GM21526 (cell line): ENCODE measurements around the gene SLX9.

Experiments
- ATAC-seq: cut with Tn5 transposase; IDR thresholded peaks from one replicate; pipeline ENCODE4 v1.9.1; 2021; ENCODE audit warnings: moderate library complexity; ENCODE audit not compliant: unreplicated experiment, low FRiP score

The SLX9 gene, protein sequence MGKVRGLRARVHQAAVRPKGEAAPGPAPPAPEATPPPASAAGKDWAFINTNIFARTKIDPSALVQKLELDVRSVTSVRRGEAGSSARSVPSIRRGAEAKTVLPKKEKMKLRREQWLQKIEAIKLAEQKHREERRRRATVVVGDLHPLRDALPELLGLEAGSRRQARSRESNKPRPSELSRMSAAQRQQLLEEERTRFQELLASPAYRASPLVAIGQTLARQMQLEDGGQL

DNA sequence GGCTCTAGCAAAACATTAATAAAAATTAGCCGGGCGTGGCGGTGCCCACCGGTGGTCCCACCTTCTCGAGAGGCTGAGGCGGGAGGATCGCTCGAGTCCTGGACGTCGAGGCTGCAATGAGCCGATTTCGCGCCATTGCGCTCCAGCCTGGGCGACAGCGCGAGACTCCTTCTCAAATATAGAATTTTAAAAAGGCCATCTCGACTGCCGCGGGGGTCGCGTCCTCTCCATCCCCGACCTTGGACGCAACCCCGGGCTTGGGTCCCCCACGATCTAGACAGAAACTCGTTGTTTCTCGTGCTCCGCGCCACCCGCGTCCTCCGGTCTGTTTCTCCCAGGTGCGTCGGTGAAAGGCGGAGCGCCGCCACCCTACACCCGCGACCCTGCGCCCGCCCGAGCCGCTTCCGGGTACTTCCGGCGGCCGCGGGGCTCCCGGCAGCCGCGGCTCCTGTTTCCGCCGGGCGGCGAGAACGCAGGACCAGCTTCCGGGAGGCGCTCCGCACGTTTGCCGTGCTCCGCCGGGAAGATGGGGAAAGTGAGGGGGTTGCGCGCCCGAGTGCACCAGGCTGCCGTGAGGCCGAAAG is at the start of gene SLX9:
SLX9 (plus strand) TSS at position 498 of the 584 bp plus-strand sequence; CDS start at position 527, 29 bp downstream.
- ATAC-seq: peak; percentile 67

DNA sequence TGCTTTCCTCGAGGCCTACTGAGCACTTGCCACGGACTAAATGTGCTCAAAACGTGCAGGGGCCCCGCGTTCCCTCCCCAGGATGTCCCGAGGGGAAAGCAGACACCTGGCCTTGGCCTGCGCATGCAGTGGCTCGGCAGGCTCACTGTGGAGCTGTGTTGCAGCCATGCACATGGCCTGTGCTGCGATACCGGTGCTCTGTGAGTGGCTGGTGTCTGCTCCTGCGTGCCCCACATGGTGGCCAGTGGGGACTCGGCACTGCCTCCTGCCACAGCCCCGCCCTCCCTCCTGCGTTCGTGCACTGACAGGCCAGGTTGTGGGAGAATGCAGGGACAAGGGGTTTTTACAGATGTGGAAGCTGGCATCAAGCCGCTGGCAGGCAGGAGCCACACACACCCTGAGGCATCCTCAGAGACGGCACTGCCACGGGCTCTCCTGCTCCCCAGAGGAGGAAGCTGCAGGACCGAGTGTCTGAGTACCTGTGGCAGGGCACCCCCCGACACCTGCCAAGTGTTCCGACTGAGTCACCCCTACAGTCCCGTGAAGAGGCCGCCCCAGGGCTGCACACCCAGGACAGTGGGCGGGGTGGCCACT is 49.4 kb upstream of the SLX9 start:
- ATAC-seq: no peak

DNA sequence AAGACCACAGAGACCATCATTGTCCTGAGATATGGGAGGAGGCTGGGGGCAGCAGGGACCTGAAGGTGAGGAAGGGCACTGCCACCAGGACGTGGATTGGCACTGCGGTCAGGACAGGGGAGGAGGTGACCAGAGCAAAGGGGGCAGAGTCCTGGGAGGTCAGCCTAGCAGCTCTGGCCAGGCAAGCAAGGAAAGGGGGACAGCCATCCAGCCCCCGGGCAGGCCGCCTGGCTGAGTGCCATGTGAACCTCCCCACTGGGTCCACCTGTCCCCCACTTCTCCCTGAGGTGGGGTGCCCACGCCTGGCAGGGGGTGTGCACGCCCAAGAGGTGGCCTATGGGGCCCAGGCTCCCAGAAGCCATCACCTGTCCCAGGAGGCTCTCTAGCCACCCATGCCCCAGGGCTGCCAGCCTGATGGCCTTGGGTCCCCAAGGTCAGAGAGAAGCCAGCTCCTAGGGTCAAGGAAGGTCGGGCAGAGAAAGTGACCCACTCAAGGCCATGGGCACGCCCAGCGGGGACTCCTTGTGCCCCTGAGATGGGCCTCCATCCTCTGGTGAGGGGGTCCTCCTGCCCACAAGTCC is 48.8 kb upstream of the SLX9 start:
- no peak for ATAC-seq

DNA sequence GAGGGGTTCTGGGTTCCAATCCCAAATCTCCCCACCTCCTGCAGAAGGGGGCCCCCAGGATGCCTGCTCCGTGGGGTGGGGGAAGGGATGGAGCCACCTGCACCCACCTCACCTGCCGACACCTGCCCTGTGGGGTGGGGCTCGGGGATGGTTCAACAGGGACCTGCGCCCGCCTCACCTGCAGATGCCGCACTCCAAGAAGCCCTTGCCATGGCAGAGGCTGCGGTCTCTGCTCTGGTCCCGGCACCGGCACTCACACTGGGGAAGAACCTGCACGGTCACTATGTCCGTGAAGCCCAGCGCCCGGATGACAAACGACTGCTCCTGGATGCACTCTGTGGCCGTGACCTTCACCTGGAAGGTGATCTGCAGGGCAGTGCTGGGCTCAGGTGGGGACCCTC is 48.2 kb upstream of the SLX9 start:
- ATAC-seq: no peak

DNA sequence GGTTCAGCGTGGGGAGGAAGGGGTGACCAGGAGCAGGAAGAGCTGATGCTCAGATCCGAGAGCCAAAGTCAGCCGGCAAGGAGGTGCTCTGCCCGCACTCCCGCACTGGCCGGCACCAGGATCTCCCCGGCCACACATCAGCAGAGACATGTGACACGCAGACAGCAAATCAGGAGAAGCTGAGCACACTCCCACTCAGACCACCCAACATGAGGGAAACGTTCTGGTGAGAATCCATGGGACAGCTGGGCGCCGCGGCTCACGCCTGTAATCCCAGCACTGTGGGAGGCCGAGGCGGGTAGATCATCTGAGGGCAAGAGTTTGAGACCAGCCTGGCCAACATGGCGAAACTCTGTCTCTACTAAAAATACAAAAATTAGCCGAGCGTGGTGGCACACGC is 47.7 kb upstream of the SLX9 start:
- no peak for ATAC-seq

DNA sequence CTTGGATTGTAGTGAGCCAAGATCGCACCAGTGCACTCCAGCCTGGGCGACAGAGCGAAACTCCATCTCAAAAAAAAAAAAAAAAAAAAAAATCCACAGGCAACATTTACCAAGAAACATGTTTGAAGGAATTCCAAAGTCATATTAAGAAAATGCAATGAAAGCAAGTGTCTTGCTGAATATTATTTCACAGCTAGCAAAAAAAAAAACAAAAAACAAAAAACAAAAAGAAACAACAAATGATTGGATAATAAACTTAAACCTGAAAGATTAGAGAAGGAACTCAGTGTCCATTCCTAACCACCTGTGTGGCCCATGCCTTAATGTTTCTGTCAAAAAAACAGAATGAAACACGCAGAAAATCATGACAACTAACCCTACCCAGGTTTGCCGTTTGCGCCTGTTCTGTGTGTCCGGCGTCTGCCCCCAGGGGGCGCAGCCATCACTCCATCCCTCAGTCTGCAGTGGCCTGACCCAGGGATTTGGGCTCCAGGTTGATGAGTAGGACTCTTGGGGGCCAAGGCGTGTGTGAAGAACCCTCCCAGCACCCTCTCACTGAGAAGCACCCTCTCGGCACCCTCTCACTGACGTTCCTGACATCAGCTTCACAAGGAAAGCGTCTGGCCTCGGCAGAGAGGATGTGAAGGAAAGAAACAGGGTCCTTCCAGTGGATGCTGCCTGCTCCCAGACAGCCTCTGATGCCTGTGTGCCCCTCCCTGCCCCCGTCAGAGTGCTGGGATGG is 47.1 kb upstream of the SLX9 start:
- ATAC-seq: peak; percentile 68

DNA sequence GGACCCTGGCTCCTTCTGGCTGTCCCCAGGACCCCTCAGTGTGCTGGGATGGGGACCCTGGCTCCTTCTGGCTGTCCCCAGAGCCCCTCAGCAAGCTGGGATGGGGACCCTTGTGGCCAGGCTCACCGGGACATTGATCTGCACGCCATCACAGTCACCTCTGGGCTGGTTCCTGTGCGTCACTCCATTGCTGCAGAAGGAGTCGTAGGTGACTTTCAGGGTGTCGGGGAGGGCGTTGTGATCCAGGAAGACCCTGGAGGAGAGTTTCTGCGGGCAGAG is 46.6 kb upstream of the SLX9 start:
- ATAC-seq: no peak

DNA sequence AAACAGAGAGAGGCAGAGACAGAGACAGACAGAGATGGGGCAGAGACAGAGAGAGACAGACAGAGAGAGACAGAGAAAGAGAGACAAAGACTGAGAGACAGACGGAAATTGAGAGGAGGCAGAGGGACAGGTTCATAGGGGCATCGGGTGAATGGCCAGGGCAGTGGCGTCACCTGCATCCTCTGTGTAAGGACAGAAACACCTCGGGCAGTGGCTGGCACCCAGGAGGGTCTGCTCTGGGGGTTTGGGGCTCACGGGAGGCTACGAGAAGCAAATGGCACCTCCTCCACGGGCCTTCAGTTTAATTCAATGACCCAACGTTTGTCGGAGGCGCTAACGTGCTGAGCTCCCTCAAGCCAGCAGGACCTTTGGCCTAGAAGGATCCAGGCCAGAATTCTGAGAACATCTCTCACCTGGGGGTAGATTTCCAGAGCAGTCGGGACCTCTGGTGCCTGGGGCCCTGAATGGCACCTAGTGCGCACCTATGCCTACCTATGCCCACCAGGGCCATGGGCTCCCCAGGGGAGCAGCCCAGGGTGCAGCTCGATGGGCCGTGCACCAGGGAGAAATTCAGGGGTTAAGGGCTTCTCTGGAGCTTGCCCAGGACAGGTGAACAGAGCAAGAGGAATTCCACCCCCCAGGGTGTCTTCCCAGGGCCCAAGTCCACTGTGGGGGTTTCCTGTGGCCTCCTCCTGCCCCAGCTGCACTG is 45.7 kb upstream of the SLX9 start:
- ATAC-seq: no peak

DNA sequence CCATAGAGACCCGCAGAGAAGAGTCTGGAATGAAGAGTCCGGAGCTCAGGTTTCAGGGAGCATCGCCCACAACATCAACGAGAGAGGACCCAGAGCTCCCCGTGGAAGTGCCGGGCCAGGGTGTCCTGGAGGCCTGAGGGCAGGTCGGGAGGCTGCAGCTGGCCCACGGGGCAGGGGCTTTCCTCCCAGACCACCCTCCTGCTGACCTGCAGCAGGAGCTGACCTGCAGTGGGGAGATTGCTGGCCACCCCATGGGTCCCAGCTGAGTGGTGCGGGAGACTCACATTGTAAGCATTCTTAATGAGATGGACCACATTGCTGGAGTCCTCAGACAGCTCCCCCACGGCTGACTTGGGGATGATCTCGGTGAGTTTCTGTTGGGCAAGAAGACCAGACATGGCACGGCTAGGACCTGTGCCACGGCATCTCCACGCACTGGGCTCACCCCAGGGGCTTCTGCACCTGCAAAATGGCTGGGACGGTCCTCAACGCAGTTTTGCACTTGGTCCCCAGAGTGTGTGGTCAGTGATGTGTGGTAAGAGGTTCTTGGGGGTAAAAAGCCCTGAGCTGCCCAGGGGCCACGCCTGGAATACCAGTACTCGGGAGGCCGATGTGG is 45.0 kb upstream of the SLX9 start:
- ATAC-seq: no peak

DNA sequence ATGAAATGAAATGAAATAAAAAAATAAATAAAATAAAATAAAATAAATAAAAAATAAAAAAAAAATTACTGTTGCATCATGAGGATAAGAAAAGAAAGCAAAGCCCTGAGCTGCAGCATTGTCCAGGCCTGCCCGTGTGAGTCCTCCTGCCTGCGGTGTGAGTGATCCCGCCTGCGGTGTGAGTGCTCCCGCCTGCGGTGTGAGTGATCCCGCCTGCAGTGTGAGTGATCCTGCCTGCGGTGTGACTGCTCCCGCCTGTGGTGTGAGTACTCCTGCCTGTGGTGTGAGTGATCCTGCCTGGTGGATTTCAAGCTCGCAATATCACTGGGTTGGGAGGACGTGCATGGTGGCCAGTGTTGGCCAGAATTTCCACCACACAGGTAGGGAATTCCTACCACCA is 44.0 kb upstream of the SLX9 start:
- ATAC-seq: no peak

DNA sequence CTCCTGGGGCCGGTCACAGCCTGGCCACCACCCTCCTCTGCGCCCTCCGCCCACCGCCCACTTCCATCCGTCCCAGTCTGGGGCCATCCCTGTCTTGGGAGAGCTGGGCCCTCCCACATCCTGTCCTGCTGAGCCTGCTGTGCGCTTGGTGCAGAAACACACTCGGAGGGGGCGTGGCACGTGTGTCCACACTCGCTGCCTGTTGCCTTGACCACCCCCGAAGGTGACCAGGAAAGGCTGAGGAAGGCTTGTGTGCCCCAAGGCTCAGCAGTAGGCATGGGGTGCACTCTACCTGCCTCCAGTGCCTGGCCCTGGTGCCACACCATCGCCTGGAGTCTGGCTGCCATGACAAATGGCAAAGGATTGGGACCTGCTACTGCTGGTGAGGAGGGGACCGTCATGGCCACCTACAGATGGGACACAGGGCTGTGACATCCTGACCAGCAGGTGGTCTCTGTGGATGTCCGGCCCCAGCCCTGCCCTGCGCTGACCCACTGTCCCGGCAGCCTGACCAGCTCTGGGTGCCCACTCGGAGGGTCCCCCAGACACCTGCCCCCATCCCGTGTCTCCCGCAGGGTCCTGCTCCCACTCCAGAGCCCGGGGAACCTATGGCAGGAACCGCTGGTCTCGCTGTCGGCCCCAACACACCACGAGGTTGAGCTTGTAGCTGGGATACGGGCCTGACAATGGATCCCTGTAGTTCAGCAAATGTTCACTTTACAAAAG is 43.1 kb upstream of the SLX9 start:
- ATAC-seq: no peak

DNA sequence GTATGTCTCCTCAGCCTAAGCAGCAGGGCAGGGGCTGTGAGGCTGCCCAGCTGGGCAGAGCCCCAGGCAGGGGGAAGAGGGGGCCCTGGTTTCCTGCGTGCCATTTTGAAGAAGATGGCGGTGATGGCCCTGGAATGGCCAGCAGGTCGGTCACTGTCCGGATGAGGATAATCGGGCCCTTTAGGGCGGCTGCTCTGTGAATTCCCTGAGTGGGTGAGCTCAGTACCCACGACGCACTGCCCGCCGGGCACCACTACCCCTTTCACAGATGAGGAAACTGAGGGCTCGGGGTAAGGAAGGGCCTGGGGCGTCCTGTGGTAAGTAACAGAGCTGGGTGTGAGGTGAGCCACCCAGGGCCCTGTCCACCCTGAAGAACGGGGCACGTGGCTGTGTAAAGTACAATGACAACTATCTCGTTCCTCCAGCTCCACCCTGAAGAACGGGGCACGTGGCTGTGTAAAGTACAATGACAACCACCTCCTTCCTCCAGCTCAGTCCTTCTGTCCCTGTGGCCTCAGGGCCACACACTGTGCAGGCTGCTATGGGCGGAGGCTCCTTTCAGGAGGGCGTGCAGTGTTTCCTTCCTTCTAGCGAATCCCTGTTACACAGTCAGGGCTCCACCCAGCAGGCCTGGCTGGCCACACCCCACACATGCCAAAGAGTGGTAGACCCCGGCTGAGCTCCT is 42.4 kb upstream of the SLX9 start:
- ATAC-seq: no peak

DNA sequence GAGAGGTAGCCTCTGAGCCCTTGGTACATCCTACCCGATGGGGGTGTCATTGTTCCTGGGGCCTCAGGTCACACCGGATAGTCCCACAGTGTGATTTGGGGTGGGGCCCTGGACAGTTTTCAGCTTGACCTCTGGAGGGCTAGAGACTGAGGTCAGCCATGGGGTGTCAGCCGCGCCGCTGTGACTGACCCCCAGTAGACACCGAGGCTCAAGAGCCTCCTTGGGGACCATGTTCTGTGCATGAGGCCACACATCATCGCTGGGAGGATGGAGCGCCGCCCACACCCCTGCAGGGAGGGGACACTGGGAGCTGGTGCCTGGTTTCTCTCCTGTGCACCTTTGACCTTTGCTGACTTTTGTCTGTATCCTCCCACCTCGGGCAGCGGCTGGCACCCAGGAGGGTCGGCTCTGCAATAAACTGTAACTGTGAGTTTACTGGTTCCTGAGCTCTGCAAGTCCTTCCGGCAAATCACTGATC is 41.8 kb upstream of the SLX9 start:
- no peak for ATAC-seq

DNA sequence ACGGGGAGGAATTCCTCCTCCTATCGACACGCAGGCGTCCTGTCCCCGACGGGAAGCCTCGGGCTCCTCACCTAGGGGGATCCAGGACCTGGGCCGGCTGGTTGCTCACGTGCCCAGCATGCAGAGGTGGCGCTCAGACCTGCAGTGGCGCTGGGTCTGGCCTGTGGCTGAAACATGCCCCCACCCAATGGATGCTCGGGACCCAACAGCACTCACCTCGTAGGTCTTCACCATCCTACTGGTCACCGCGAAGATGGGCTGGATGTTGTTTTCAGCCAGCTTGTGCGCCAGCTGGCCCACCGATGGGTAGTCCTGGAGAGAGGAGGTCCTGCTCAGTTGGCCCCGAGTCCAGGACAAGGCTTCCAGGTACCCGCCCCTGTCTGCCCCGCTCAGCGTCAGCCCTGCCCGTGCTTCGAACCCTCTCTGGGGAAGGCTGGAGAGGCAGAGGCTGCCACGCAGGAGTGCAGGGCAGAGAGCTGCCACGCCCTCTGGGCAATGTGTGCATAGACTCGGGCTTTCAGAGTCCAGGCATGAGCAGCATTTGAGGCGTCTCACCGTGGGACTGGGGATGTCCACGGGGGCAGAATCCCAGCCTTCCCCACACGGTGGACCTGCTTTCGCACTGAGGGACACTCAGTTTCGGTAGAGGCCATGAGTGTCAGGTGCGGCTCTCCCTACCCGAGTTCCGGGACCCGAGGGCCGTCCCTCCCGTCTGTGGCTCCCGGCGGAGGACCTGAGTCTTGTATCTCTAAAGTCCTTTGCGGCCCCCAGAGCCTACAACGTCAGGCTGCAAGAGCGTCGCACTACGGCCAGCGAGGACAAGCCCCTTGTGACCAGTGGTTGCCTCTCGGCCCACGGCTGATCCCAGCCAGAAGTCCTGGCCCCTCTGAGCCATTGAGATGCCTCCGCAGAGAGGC is 40.7 kb upstream of the SLX9 start:
- no peak for ATAC-seq

DNA sequence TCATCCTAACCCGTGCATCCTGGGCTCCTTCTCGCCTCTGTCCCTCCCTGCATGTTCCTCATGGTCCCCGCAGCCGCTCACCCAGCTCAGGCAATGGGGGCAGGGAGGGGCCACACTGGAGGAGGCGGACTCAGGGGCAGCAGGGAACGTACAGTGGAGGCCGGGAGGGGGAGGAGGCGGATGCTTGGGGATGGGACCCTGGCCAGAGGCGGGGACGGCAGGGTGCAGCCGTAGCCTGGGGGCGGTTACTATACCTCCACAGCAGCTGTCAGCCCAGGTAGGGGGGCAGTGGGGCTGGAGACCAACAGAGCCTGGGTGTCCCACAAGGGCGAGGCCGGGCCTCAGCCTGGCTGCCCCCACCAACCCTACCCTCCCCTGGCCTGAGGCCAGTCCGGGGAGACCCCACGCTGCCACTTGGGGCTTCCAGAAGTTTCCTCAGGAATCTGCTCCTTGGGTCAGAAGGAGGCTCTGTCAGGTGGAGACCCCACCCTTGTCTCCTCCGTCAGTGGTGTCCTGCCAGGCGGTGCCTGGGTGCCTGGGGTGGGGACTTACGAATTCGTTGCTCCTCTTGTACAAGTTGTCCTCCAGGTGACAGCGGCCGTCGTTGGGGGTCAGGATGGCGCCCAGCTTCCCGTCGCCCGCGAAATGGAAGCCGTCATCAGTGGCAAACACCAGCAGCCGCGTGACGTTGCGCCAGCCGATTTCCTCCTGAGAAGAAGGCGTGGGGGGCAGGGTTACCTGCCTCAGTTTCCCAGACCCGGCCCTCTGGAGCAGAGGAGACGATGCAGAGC is 39.9 kb upstream of the SLX9 start:
- no peak for ATAC-seq

DNA sequence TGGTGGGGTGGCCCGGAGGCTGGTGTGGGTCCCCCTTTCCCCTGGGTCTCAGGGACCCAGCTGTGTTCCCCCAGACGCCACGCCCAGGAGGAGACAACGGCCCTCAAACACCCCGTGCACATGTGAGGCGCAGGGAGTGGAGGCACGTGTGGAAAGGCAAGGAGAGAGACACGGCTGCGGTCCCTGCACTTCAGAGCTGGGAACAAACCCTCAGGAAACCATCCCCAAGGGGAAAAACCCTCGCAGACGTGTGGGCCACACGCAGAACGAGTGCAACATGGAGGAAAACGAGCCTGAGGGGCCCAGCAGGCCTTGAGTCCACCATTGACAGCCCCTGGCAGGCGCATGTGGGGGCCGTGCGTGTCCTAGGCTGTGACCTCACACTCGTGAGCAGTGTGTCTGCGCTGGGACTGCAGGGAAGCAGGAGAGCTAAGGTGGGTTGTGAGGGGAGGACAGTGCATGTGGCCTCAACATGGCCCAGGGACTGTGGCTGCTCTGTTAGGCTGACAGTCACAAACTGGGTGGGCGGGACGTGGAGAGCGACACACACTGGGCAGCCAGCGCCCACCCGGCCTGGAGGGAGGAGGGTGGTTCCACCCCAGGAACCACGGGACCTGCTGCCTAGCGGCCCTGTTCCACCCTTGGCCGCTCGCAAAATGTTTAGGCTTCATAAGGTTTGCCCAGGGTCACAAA is 39.1 kb upstream of the SLX9 start:
- no peak for ATAC-seq
